CD14-positive monocyte (primary cell): ENCODE results near the gene CABP4. TPM values are rescaled to one million over a fixed set of nuclear protein-coding genes. Genes with fewer than 3 reads are reported as not detected.
A peak's percentile ranks its signal among the peaks of the same experiment; 100 is the strongest.

Source experiments
- DNase-seq, 3 donors: peaks; one replicate each; pipeline ENCODE4 v3.0.0-alpha.2; 2011 to 2022
- H2AFZ ChIP-seq: 2 replicates; pipeline ENCODE4 v1.6.0; 2012; ENCODE audit warnings: mild to moderate bottlenecking, low read depth, low read length, inconsistent platforms; ENCODE audit not compliant: insufficient read depth, poor library complexity, severe bottlenecking
- H3K27ac ChIP-seq, 2 donors: 1 replicate in 1 of 2; 2 replicates in 1 of 2; pipeline ENCODE4 v1.5.1; 2012 to 2013; ENCODE audit warnings: low read length in 2 of 2, control low read depth in 1 of 2, inconsistent platforms in 1 of 2, low read depth in 1 of 2, mild to moderate bottlenecking in 1 of 2
- H3K27me3 ChIP-seq, 2 donors: one replicate each; pipeline versions ENCODE4 v1.6.0 to v1.6.1; 2011 to 2013; ENCODE audit warnings: low read length in 2 of 2; ENCODE audit not compliant: control insufficient read depth in 2 of 2, insufficient read depth in 2 of 2
- H3K36me3 ChIP-seq, 2 donors: replicated peaks in 1 of 2; 1 replicate in 1 of 2; 2 replicates in 1 of 2; pipeline versions ENCODE4 v1.5.1 to v1.6.1; 2012 to 2013; ENCODE audit warnings: low read length in 2 of 2, control low read depth in 1 of 2, inconsistent platforms in 1 of 2, mild to moderate bottlenecking in 1 of 2; ENCODE audit not compliant: insufficient read depth in 2 of 2, control insufficient read depth in 1 of 2
- H3K4me1 ChIP-seq, 2 donors: 1 replicate in 1 of 2; 2 replicates in 1 of 2; pipeline versions ENCODE4 v1.5.1 to v1.6.1; 2012 to 2013; ENCODE audit warnings: low read length in 2 of 2, control low read depth in 1 of 2, inconsistent platforms in 1 of 2, mild to moderate bottlenecking in 1 of 2, moderate library complexity in 1 of 2; ENCODE audit not compliant: insufficient read depth in 2 of 2, control insufficient read depth in 1 of 2
- H3K4me2 ChIP-seq: replicated peaks from 2 replicates; pipeline ENCODE3; 2012; ENCODE audit warnings: low read length, moderate library complexity, mild to moderate bottlenecking; ENCODE audit not compliant: poor library complexity, severe bottlenecking; ENCODE audit errors: extremely low read depth
- H3K4me3 ChIP-seq, 3 experiments: fragments of 200-600 bp in 1 of 3; sonication (generic) in 1 of 3; replicated peaks in 1 of 3; 1 replicate in 2 of 3; 2 replicates in 1 of 3; pipeline ENCODE4 v1.5.1; 2011 to 2013; ENCODE audit warnings: low read length in 3 of 3, mild to moderate bottlenecking in 3 of 3, control low read depth in 2 of 3, low read depth in 2 of 3, inconsistent platforms in 1 of 3, moderate library complexity in 1 of 3
- H3K79me2 ChIP-seq: 2 replicates; pipeline ENCODE4 v1.6.0; 2012; ENCODE audit warnings: mild to moderate bottlenecking, control low read depth, inconsistent platforms, low read length, moderate library complexity; ENCODE audit not compliant: insufficient read depth
- H3K9ac ChIP-seq: 2 replicates; pipeline ENCODE4 v1.6.0; 2017; ENCODE audit warnings: low read length, mild to moderate bottlenecking; ENCODE audit not compliant: insufficient read depth, poor library complexity, severe bottlenecking
- H3K9me3 ChIP-seq, 2 donors: replicated peaks in 1 of 2; 1 replicate in 1 of 2; 2 replicates in 1 of 2; pipeline versions ENCODE4 v1.5.1 to v1.6.1; 2012 to 2013; ENCODE audit warnings: low read length in 2 of 2, control low read depth in 1 of 2; ENCODE audit not compliant: control insufficient read depth in 1 of 2, insufficient read depth in 1 of 2
- H4K20me1 ChIP-seq: 2 replicates; pipeline ENCODE4 v1.6.0; 2012; ENCODE audit warnings: mild to moderate bottlenecking, low read length, control low read depth, moderate library complexity; ENCODE audit not compliant: insufficient read depth
- H3K27ac Mint-ChIP-seq, 7 donors: one replicate each; pipeline ENCODE4 v1.8.0; 2020; ENCODE audit warnings: mild to moderate bottlenecking in 7 of 7, mixed read lengths in 7 of 7, moderate library complexity in 6 of 7, inconsistent platforms in 2 of 7
- H3K27me3 Mint-ChIP-seq, 3 donors: one replicate each; pipeline ENCODE4 v1.8.0; 2021 to 2022; ENCODE audit warnings: low read depth in 3 of 3, mild to moderate bottlenecking in 3 of 3, mixed read lengths in 3 of 3, moderate library complexity in 3 of 3, inconsistent platforms in 1 of 3
- H3K36me3 Mint-ChIP-seq, 2 donors: one replicate each; pipeline ENCODE4 v1.8.0; 2020; ENCODE audit warnings: mixed read lengths in 2 of 2, inconsistent platforms in 1 of 2, mild to moderate bottlenecking in 1 of 2
- H3K4me1 Mint-ChIP-seq: one replicate; pipeline ENCODE4 v1.8.0; 2020; ENCODE audit warnings: mild to moderate bottlenecking, mixed read lengths
- H3K4me3 Mint-ChIP-seq, 2 donors: one replicate each; pipeline ENCODE4 v1.8.0; 2020; ENCODE audit warnings: mild to moderate bottlenecking in 2 of 2, mixed read lengths in 2 of 2, moderate library complexity in 1 of 2
- H3K9me3 Mint-ChIP-seq, 7 donors: one replicate each; pipeline ENCODE4 v1.8.0; 2020 to 2022; ENCODE audit warnings: mixed read lengths in 7 of 7, mild to moderate bottlenecking in 6 of 7, moderate library complexity in 6 of 7, inconsistent platforms in 2 of 7
- WGBS: methylation state at CpG from one replicate; pipeline ENCODE4 v1.1.5; 2013; ENCODE audit warnings: missing lambda C conversion rate; ENCODE audit not compliant: insufficient coverage; 5-methylcytosine and 5-hydroxymethylcytosine counted together
- intact Hi-C, 2 donors: fragments of 100-400 bp; cut with micrococcal nuclease; formaldehyde crosslinking; loops; one replicate each; pipeline versions ENCODE4 v1.15.0 to v1.15.1; 2023
- polyA plus RNA-seq, 3 donors: library from polyadenylated mRNA; depleted of rRNA in 1 of 3; unstranded in 2 of 3; stranded (reverse) in 1 of 3; fragments of 300-500 nt in 2 of 3; fragments of >200 nt in 1 of 3; fragmentation: Illumina TruSeq in 2 of 3; gene quantifications; 1 replicate in 2 of 3; 2 replicates in 1 of 3; pipeline ENCODE4 v1.2.3, GENCODE V29; 2012 to 2021
- TF ChIP-seq, protein P1 (sequence below): fragments of 200-600 bp; IDR thresholded peaks from one replicate; pipeline ENCODE4 v1.8.0; 2022; ENCODE audit warnings: antibody characterized with exemption, mild to moderate bottlenecking

CABP4 gene
- polyA plus RNA-seq, 3 donors = 0.28 to 1.7 TPM; not detected in 1

DNA sequence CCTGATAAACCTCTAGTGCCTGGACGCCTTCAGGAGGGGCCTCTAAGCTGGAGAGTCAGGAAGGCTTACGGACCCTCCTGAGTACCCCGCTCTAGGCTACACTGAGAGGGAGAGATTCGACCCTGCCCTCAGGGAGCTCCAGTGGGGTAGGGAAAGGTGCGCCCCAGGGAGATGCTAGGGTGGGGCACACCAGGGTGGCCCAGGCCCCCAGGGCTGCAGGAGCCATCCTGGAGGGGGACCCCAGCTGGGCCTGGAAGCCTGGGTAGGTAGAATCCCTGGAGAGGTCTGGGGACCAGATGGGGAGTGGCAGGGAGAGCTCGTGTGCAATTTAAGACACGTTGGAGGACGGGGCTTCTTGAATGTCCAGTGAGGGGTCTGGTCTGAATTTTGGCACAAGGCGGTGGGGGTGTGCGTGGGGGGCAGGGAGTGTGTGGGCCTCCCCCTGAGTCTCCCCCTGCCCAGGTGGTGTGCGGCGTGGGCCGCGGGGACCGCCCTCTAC, 35.0 kb upstream of the CABP4 start:
- H4K20me1 ChIP-seq = no peaks in the 10 kb centered on the region
- intact Hi-C loops = no loop called here
- H3K79me2 ChIP-seq = no peaks in the 10 kb centered on the region
- Mint-ChIP-seq H3K4me1 (peaks cover 32% of the 10 kb centered on the region), H3K4me3 (peak overlapping the region; percentile 72 to 82), H3K9me3 (peaks cover 0 to 9% (median 2%) of the 10 kb centered on the region in 7 donors), H3K27me3 (peaks cover 28 to 49% (median 41%) of the 10 kb centered on the region in 3 donors), H3K27ac (no peak overlapping the region), H3K36me3 (peaks cover 4 to 8% of the 10 kb centered on the region in 2 donors)
- H3K4me2 ChIP-seq = peak overlapping the region; percentile 89
- H3K9me3 ChIP-seq = no peaks in the 10 kb centered on the region
- H3K4me3 ChIP-seq = peak overlapping the region; percentile 0 to 76 (median 24)
- no peak overlapping the region for H3K27ac ChIP-seq
- H2AFZ ChIP-seq = peak overlapping the region; percentile 86
- no peak for DNase-seq
- TF ChIP-seq, protein P1, sequence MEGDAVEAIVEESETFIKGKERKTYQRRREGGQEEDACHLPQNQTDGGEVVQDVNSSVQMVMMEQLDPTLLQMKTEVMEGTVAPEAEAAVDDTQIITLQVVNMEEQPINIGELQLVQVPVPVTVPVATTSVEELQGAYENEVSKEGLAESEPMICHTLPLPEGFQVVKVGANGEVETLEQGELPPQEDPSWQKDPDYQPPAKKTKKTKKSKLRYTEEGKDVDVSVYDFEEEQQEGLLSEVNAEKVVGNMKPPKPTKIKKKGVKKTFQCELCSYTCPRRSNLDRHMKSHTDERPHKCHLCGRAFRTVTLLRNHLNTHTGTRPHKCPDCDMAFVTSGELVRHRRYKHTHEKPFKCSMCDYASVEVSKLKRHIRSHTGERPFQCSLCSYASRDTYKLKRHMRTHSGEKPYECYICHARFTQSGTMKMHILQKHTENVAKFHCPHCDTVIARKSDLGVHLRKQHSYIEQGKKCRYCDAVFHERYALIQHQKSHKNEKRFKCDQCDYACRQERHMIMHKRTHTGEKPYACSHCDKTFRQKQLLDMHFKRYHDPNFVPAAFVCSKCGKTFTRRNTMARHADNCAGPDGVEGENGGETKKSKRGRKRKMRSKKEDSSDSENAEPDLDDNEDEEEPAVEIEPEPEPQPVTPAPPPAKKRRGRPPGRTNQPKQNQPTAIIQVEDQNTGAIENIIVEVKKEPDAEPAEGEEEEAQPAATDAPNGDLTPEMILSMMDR = no peak
- peaks cover 1 to 48% of the 10 kb centered on the region in 2 donors for H3K27me3 ChIP-seq
- H3K36me3 ChIP-seq = no peaks in the 10 kb centered on the region
- H3K4me1 ChIP-seq = peaks cover 31 to 52% of the 10 kb centered on the region in 2 donors
- peak overlapping the region; percentile 64 for H3K9ac ChIP-seq
- 45% methylated on average over 14 of the region's 15 CpGs for WGBS

DNA sequence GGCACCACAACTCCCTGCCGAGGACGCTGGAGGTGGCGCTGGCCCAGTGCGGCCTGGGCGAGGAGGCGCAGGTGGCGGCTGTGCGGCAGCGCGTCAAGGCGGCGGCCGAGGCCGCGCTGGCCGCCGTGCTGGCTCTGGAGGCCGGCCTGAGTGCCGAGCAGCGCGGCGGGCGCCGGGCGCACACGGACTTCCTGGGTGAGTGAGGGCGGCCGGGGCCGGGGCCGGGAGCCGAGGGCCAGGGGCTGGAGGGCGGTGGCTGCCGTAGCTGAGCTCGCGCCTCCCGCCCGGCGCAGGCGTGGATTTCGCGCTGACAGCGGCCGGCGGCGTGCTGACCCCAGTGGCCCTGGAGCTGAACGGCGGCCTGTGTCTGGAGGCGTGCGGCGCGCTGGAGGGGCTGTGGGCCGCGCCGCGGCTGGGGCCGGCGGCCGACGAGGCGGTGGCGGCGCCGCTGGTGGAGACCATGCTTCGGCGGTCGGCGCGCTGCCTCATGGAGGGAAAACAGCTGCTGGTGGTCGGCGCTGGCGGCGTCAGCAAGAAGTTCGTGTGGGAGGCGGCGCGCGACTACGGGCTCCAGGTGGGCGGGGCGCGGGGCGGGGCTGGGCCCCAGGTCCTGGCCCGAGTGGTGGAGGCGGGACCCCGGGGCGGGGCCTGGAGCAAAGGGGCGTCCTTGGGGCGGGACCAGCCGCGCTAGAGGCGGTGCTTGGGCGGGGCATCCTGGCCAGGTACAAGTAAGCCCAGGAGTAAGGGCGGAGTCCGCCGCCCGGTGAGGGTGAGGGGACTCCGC, 34.3 kb upstream of the CABP4 start:
- H4K20me1 ChIP-seq = no peaks in the 10 kb centered on the region
- TF ChIP-seq, protein P1 = no peak
- H3K27me3 Mint-ChIP-seq = peaks cover 28 to 46% (median 39%) of the 10 kb centered on the region in 3 donors
- intact Hi-C loops = loop anchor here in 1 of 2 donors (1.0 kb wide), 1 partner anchor 19 kb away; no protein-coding TSS in a partner anchor
- peak overlapping the region; percentile 64 for H3K9ac ChIP-seq
- H3K27ac ChIP-seq = peak overlapping the region in 1 of 2 donors; percentile 41
- peaks cover 29 to 47% of the 10 kb centered on the region in 2 donors for H3K4me1 ChIP-seq
- peak overlapping the region; percentile 7 to 76 (median 24) for H3K4me3 ChIP-seq
- peak overlapping the region; percentile 86 for H2AFZ ChIP-seq
- no peaks in the 10 kb centered on the region for H3K79me2 ChIP-seq
- under 1% methylated on average over 89 of the region's 97 CpGs for WGBS
- no peaks in the 10 kb centered on the region for H3K9me3 ChIP-seq
- H3K36me3 Mint-ChIP-seq = peaks cover 4 to 8% of the 10 kb centered on the region in 2 donors
- peaks cover 32% of the 10 kb centered on the region for H3K4me1 Mint-ChIP-seq
- peak overlapping the region; percentile 89 for H3K4me2 ChIP-seq
- H3K27me3 ChIP-seq = peaks cover 0 to 44% of the 10 kb centered on the region in 2 donors
- peak overlapping the region in 1 of 7 donors; percentile 35 for H3K27ac Mint-ChIP-seq
- DNase-seq = peak; percentile 82 to 85 (median 84)
- peaks cover 0 to 9% (median 2%) of the 10 kb centered on the region in 7 donors for H3K9me3 Mint-ChIP-seq
- no peaks in the 10 kb centered on the region for H3K36me3 ChIP-seq
- H3K4me3 Mint-ChIP-seq = peak overlapping the region; percentile 72 to 82
